NCI-H774 (cell line): ENCODE results near the gene UNC79.
A peak's percentile ranks its signal among the peaks of the same experiment; 100 is the strongest.

Source experiments
- DNase-seq: peaks from one replicate; lab custom pipeline; 2025; lab: John Stamatoyannopoulos, UW

Gene UNC79

GRCh38 chr14:93548102-93548843 is 117.5 kb downstream of the UNC79 start:
- no peak for DNase-seq

GRCh38 chr14:93549595-93549994 is 118.9 kb downstream of the UNC79 start:
- no peak for DNase-seq

- DNase-seq = no peak
Observed at GRCh38 chr14:93564918-93565317, 134.2 kb downstream of the UNC79 start.

DNA sequence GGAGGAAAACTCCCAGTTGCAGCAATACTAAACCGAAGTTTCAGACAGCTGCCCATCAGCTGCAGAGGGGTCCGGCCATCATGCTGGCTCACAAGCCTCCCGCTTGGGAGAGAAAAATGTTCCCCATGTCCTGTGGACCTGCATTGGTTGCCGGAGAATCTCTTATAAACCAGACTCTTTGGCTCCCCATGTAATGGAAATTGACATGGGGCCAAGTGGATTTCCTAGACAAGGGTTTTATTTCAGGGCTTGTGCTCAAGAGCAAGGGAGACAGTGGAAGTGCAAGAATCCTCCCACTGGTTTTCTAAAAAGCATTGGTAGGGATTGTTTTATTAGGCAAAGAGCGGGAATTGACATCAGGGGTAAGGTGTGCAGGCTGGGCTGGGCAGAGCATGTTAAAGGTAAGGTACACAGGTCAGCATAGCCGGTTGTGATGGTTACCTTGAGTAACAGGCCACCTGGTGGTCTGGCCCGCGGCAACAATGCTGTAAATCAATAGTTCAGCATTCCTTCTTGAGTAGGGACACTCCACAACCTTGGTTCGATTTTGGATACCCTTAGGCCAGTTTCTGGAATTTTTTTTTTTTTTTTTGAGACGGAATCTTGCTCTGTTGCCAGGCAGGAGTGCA is 135.4 kb downstream of the UNC79 start:
- no peak for DNase-seq

- DNase-seq = no peak
Observed at GRCh38 chr14:93571275-93571674, 140.5 kb downstream of the UNC79 start.

- no peak for DNase-seq
Observed at GRCh38 chr14:93579178-93579577, 148.4 kb downstream of the UNC79 start.

GRCh38 chr14:93582516-93582915 is 151.8 kb downstream of the UNC79 start:
- DNase-seq = no peak

DNA sequence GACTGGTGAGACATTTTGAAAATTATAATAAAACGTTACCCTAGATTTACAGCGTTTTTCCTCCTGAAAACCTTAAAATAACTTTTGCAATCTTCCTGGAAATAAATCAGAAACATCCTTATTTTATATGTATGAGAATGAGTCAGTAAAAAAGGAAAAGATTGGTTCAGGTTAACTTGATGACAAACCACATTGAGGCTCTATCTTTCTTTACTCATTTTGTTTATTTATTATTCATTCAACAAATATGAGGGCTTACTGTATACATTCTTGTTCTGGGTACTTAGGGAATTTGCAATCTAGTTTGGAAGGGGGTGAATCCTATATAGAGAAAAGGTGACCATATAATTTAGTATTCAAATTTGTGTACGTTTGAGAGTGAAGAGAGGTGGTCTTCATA is 156.6 kb downstream of the UNC79 start:
- DNase-seq = no peak

DNA sequence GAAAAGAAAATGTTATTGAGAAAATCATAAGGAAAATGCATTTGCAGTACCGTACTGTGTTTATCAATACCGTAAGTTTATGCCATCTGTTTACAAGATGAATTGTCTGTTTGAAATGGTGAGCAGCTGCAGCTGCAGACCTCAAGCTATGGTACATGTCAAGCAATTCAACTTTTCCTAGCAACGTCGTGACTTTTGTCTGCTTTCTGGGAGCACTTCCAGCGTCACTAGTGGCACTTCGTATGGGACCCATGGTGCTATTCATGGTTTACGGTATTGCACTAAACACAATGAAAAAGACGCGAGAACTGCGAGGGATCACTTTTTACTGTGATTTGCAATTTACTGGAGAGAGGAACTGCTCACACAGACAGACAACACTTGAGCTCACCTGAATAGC is 160.8 kb downstream of the UNC79 start:
- no peak for DNase-seq

GRCh38 chr14:93592786-93593185 is 162.0 kb downstream of the UNC79 start:
- no peak for DNase-seq

DNA sequence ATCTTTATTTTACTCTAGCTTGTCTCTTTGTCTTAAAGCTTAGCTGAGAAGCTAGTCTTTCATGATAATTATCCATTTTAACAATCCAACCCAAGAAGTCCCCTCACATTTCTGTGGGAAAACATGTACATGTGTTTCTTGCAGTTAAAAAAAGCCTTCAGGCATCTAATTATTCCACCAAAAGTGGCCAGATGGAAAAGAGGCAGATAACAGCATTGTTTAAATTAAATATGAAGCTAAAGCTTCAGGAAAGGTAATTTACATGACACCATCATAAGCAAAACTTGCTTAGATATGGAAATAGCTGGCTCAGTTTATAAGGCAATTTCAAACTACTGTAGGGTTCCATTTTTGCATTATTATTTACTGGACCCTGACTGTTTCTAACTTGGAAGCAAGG is 175.4 kb downstream of the UNC79 start:
- DNase-seq = no peak

DNA sequence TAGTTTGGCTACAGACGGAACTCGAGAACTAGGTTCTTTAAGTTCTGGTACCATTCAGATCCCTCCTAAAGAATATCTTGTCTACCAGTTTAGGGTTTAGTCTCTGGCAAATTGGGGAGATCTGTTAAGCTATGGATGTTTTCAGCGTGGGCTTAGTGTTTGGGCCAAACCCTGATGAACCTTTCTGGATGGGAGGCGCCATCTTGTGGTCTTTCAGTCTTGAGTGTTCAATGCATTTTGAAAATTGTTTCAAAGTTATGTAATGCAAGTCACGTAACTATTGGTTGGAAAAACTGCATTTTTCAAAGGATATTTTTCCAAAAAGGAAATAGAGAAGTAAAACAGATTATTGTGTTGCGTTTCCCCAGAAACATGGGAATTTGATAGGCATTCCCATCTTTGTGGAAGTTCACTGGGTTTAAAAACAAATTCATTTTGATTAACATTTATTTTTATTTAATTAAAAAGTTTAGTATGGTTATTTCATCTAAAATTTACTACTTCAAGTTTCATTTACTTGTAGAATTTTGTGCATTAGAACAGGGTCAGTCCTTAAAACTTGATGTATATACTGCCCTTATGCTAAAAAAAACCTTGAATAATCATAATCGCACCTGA is 188.5 kb downstream of the UNC79 start:
- DNase-seq = peak; percentile 29

DNA sequence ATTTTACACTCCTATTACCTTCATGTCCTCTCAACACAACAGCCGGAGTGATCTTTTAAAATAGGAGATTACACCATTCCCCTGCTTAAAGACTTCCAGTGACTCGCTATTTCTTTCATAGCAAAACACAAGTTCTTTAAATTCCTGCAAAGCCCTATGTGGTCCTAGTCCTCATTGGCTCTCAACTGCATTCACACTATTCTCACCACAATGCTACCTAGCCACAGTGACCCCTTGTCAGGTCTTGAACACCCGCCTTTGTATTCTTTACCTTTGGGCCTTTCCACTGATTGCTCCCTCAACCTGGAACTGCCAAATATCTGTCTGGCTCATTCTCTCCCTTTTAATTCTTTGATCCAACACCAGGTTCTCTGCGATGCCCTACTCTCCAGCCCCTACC is 197.3 kb downstream of the UNC79 start:
- DNase-seq = no peak

GRCh38 chr14:93629643-93630042 is 198.9 kb downstream of the UNC79 start:
- no peak for DNase-seq

- DNase-seq = no peak
Observed at GRCh38 chr14:93638790-93639189, 208.1 kb downstream of the UNC79 start.

DNA sequence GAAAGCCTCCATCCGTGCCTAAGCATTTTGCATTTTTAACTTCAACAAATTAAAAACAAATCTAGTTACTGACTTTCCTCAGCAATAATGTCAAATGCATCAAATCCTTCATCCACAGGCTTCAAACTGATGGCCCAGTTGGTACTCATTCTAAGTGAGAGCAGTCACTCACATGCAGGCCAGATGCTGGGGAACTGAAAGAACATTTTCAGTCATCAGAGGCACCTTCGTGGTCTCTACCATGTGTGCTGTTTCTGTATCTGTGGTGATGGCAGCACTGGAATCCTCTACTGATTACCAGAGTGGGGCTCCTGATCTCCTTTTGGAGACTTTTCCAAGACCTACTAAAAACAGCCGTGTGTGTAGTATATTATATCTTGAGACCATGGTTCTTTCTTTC is 212.4 kb downstream of the UNC79 start:
- DNase-seq = no peak

DNA sequence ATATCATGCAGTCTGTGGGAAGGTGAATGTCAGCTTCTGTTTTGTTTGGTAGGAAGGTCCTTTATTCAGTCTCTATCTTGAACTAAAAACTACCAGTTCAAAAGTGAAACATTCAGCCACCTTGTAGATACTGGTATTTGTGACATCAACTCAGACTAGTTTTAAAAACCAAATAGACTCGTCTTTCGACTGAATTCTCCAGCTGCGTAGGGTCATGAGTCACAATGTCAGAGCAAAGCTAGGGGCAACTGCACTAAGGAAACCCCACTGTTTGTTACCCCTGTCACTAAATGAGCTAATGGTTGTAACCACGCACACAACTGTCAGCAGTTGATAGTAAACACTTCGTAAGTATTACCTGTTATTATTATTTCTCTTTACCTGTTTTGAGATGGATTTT is 212.9 kb downstream of the UNC79 start:
- DNase-seq = no peak

- DNase-seq = no peak
Observed at GRCh38 chr14:93645200-93645599, 214.5 kb downstream of the UNC79 start.

- DNase-seq = no peak
Observed at GRCh38 chr14:93648440-93649168, 217.9 kb downstream of the UNC79 start.

DNA sequence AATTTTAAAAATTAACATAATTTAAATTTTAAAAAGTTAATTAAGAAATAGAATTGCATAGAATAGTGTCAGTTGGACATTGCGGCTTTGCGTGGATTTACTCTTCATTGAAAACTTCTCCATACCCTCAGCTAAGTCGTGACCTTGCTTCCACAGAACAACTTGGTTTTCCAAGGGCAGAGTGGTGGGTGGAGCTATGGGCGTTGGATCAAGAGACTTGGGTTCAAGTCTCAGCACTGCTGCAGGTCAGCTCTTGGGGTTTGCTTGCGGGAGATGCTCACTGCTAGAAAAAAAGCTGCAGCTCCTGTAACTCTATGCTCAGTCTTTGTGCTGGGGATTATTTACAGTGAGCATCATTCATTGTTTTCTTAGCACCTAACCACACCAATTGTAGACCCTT is 223.9 kb downstream of the UNC79 start:
- no peak for DNase-seq

- DNase-seq = no peak
Observed at GRCh38 chr14:93655078-93655750, 224.5 kb downstream of the UNC79 start.

DNA sequence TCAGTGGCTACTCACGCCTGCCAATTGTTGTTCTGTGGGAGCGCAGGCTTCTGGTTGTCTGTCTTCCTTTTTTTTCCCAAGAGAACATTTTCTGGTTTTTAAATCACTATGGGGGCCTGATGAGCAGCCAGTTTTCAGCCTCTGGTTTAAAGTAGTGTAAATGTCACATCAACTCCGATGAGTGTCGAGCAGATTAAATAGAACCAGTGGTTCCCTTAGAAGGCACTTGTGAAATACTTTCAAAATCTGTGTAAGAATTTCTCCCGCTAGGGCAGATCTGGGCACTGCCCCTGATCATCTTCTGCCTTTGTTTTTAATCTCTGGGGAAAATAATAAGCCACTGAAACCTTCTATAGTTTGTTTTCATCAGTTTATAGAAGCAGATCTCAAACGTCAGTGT is 227.1 kb downstream of the UNC79 start:
- DNase-seq = no peak
